Hematopoietic multipotent progenitor cell treated with erythropoietin and hydrocortisone succinate and interleukin-3 and kit ligand, for 4 days (in vitro differentiated cells): ENCODE measurements around the gene USP5.

Source experiments
- DNase-seq: peaks from one replicate; pipeline ENCODE4 v3.0.0-alpha.2; 2015

USP5 gene, protein sequence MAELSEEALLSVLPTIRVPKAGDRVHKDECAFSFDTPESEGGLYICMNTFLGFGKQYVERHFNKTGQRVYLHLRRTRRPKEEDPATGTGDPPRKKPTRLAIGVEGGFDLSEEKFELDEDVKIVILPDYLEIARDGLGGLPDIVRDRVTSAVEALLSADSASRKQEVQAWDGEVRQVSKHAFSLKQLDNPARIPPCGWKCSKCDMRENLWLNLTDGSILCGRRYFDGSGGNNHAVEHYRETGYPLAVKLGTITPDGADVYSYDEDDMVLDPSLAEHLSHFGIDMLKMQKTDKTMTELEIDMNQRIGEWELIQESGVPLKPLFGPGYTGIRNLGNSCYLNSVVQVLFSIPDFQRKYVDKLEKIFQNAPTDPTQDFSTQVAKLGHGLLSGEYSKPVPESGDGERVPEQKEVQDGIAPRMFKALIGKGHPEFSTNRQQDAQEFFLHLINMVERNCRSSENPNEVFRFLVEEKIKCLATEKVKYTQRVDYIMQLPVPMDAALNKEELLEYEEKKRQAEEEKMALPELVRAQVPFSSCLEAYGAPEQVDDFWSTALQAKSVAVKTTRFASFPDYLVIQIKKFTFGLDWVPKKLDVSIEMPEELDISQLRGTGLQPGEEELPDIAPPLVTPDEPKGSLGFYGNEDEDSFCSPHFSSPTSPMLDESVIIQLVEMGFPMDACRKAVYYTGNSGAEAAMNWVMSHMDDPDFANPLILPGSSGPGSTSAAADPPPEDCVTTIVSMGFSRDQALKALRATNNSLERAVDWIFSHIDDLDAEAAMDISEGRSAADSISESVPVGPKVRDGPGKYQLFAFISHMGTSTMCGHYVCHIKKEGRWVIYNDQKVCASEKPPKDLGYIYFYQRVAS

DNA sequence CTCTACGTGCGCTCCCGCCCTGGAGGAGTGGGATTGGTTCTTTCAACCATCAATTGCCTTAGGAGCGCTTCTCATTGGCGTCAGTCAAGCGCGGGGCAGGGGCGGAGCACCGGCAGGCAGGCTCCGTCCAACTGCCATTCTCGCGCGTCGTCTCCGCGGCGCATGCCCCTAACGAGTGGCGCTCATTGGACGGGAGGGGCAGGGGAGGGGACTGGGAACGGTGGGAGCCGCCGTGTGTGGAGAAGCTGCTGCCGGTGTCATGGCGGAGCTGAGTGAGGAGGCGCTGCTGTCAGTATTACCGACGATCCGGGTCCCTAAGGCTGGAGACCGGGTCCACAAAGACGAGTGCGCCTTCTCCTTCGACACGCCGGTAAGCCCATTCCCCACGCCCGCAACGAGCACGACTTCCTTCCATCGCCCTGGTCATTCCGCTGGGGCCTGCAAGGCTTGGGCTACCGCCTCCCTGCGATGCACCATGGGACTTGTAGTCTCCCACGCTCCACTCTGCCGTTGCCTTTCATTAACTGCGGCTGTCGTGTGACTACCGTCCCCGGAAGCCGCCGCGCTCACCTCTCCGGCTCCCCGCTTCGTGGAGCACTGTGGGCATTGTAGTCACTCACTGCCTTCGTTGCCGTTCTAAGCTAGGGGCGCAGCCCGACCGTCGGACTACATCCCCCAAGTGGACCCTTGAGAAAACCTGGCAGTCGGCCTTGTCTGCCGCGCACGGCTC lies at the start of gene USP5:
Gene USP5, plus strand, starts transcription at position 230 of the 730 bp plus-strand sequence. Its CDS starts 30 bp downstream, at position 260.
- DNase-seq = peak; percentile 100

GRCh38 chr12:6807170-6807569 lies 44.8 kb upstream of the USP5 start:
- no peak for DNase-seq

GRCh38 chr12:6809056-6809455 lies 42.9 kb upstream of the USP5 start:
- DNase-seq = no peak

- no peak for DNase-seq
Observed at GRCh38 chr12:6810758-6811157, 41.2 kb upstream of the USP5 start.

- no peak for DNase-seq
Observed at GRCh38 chr12:6813363-6813762, 38.6 kb upstream of the USP5 start.

DNA sequence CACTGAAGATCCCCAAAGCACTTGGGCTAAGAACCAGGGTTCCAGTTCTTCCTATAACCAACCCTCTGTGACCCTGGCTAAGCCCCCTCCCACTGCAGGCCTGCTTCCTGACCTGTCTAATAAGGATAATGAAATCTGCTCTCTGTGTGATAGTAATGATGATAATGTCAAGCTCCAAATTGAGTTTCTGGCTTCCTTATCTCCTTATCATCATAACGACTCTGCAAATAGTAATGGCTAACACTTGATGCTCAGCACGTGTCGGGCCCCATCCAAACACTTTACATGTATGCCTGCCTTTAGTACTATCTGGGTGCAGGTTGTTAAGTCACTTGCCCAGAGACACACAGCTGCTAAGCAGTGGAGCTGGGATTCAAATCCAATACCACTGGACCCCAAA lies 35.4 kb upstream of the USP5 start:
- DNase-seq = no peak

DNA sequence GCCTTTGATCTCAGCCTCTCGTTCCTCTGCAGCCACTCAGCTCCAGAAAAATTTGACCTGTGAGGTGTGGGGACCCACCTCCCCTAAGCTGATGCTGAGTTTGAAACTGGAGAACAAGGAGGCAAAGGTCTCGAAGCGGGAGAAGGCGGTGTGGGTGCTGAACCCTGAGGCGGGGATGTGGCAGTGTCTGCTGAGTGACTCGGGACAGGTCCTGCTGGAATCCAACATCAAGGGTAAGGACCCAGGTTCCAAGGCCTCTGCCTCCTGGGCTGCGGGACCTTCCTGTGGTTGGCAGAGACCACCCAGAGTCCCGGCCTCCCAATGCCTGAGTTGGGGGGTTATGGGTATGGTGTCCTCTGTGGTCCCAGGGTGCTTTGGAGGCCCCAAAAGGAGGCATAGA lies 34.9 kb upstream of the USP5 start:
- DNase-seq = no peak

DNA sequence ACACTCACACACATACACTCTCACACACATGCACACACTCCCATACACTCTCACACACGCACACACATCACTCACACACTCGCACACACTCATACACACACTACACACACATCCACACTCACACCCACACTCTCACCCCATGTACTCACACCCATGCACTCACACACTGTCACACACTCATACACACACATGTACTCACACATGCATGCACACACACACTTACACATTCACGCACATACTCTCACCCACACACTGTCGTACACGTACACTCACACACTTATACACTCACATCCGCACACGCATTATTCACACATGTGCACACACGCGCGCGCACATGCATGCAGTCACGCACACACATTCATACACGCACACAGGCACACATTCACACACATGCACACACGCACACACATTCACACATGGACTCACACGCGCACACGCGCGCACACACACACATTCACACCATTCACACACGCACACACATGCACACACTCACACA lies 34.2 kb upstream of the USP5 start:
- DNase-seq = no peak

DNA sequence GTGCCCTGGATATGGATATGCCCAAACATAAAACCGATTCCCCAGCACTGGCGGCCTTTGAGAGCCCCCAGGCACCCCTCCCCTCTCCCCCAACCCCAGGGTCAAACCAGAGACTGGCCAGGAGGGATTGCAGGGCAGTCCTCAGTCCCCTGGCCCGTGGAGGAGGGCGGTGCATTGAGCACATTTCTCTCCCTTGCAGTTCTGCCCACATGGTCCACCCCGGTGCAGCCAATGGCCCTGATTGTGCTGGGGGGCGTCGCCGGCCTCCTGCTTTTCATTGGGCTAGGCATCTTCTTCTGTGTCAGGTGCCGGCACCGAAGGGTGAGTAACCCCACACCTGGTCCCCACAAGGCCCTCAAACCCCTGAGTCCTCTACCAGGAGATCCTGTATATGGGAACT lies 33.7 kb upstream of the USP5 start:
- DNase-seq = no peak

GRCh38 chr12:6818645-6819044 lies 33.3 kb upstream of the USP5 start:
- DNase-seq = no peak

- no peak for DNase-seq
Observed at GRCh38 chr12:6819106-6820030, 32.6 kb upstream of the USP5 start.

DNA sequence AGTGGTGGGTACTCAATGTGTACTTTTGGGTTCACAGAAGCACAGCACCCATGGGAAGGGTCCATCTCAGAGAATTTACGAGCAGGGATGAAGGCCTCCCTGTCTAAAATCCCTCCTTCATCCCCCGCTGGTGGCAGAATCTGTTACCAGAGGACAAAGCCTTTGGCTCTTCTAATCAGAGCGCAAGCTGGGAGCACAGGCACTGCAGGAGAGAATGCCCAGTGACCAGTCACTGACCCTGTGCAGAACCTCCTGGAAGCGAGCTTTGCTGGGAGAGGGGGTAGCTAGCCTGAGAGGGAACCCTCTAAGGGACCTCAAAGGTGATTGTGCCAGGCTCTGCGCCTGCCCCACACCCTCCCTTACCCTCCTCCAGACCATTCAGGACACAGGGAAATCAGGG lies 31.8 kb upstream of the USP5 start:
- no peak for DNase-seq

GRCh38 chr12:6821591-6822425 lies 30.1 kb upstream of the USP5 start, which contains the start of gene GPR162:
TSS of gene GPR162 (plus strand) at chr12:6821821. CDS start at chr12:6823899, 2,078 bp downstream.
- DNase-seq = peak; percentile 57

GRCh38 chr12:6822426-6823135 lies 29.4 kb upstream of the USP5 start:
- DNase-seq = no peak

GRCh38 chr12:6823182-6824084 lies 28.5 kb upstream of the USP5 start:
- no peak for DNase-seq

DNA sequence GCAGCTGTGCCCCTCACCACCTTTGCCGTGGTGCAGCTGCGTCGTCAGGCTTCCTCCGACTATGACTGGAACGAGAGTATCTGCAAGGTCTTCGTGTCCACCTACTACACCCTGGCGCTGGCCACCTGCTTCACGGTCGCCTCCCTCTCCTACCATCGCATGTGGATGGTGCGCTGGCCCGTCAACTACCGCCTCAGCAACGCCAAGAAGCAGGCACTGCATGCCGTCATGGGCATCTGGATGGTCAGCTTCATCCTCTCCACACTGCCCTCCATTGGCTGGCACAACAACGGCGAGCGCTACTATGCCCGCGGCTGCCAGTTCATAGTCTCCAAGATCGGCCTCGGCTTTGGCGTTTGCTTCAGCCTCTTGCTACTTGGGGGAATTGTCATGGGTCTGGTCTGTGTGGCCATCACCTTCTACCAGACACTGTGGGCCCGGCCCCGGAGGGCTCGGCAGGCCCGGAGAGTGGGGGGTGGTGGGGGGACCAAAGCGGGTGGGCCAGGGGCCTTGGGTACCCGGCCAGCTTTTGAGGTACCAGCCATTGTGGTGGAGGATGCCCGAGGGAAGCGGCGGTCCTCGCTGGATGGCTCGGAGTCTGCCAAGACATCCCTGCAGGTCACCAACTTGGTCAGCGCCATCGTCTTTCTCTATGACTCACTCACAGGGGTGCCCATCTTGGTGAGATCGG lies 27.7 kb upstream of the USP5 start:
- no peak for DNase-seq

GRCh38 chr12:6824901-6825381 lies 27.0 kb upstream of the USP5 start:
- no peak for DNase-seq

DNA sequence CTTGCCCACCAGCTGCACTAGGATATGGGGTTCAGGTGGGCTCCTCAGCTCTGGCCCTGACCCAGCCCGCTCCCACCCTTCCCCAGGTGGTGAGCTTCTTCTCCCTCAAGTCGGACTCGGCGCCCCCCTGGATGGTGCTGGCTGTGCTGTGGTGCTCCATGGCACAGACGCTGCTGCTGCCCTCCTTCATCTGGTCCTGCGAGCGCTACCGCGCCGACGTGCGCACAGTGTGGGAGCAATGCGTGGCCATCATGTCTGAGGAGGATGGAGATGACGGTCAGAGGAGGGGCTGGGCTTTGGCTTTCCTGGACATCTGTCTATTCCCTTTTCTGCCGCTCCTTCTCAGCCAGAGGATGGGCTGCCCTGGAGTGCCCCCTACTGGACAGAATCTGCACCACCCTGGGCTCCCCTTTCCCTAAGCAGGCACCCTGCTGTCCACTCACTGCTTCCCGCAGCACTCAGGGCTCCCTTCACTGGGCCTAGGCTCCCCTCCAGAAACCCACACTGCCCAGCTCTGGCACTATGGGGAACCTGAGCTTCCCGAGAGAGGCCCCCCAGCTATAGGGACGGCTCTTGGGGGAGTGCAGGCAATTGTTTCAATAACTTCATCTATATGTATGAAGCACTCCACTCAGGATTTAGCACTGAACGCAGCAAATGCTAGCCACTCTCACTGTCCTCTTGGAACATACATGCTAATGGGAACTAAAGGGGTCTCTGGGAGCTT lies 26.4 kb upstream of the USP5 start:
- DNase-seq = peak; percentile 88
